Cardiac muscle cell (in vitro differentiated cells and primary cell): ENCODE measurements around the gene SYNE2. TPM values are rescaled to one million over a fixed set of nuclear protein-coding genes. Genes with fewer than 3 reads are reported as not detected.
A peak's percentile ranks its signal among the peaks of the same experiment; 100 is the strongest.

Experiments used
- DNase-seq, 2 donors: peaks; one replicate each; pipeline versions ENCODE4 v3.0.0 to v3.0.0-alpha.2; 2010 to 2017; ENCODE audit warnings: low read depth in 1 of 2, low spot score in 1 of 2
- H3K27ac ChIP-seq: fragments of 200-600 bp; sonication (generic); 2 replicates; pipeline ENCODE4 v1.5.1; 2016
- H3K27me3 ChIP-seq: fragments of 200-600 bp; sonication (generic); 2 replicates; pipeline ENCODE4 v1.6.0; 2016; ENCODE audit warnings: control low read depth
- H3K36me3 ChIP-seq: fragments of 200-600 bp; sonication (generic); 2 replicates; pipeline ENCODE4 v1.5.1; 2016; ENCODE audit warnings: control low read depth
- H3K4me1 ChIP-seq: fragments of 200-600 bp; sonication (generic); 2 replicates; pipeline ENCODE4 v1.8.1; 2017; ENCODE audit warnings: low read depth, mild to moderate bottlenecking, mixed run types
- H3K4me3 ChIP-seq: fragments of 200-600 bp; sonication (generic); 2 replicates; pipeline ENCODE4 v1.5.1; 2016; ENCODE audit warnings: mild to moderate bottlenecking
- H3K9me3 ChIP-seq: fragments of 200-600 bp; sonication (generic); 2 replicates; pipeline ENCODE4 v1.5.1; 2017; ENCODE audit warnings: low read depth, mild to moderate bottlenecking, control low read depth
- CTCF ChIP-seq: IDR thresholded peaks from 2 replicates; pipeline ENCODE4 v1.5.1; 2012; ENCODE audit warnings: low read depth, mild to moderate bottlenecking, low read length
- polyA plus RNA-seq: library from polyadenylated mRNA; unstranded; fragments of >200 nt; fragmentation: Nextera tagmentation; extraction: Ambion mirVana; gene quantifications from 2 replicates; pipeline ENCODE4 v1.2.1, GENCODE V29; 2016
- total RNA-seq: library from RNA; depleted of rRNA; stranded (reverse); fragments of >200 nt; gene quantifications from 2 replicates; pipeline ENCODE4 v1.2.3, GENCODE V29; 2016

SYNE2 gene
- total and polyA plus RNA-seq, 2 experiments from 2014 or later = 36.0 to 95.2 TPM

DNA sequence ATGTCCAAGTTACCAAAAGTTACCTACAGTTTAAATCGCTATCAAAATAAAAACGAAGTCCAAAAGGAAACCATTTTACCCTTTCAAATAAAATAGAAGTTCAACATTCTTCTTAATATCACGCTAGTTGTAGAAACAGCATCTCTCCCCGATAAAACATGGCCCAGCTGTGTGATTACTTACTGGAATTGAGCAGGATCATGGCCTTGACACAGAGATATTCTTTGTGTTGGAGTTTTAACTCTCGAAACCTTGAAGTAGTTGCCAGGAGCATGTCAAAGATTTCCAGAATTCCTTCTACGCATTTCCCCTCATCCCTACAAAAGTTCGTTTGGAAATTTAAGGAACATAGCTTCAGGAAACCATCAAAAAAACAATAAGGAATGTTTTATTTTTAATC is 396.6 kb downstream of the SYNE2 start:
- H3K36me3 ChIP-seq = no peaks in the 10 kb centered on the region
- no peak overlapping the region for H3K27ac ChIP-seq
- peaks cover 6% of the 10 kb centered on the region for H3K4me1 ChIP-seq
- TF ChIP-seq CTCF = no peak
- H3K4me3 ChIP-seq = no peak overlapping the region
- no peaks in the 10 kb centered on the region for H3K9me3 ChIP-seq
- no peaks in the 10 kb centered on the region for H3K27me3 ChIP-seq
- DNase-seq = peak in 1 of 2 donors; percentile 74

GRCh38 chr14:64253672-64254071 is 400.9 kb downstream of the SYNE2 start:
- peak in 1 of 2 donors; percentile 46 for DNase-seq
- Histone ChIP-seq H3K4me3 (no peak overlapping the region), H3K27ac (no peak overlapping the region), H3K4me1 (peaks cover 6% of the 10 kb centered on the region), H3K36me3 (no peaks in the 10 kb centered on the region), H3K9me3 (no peaks in the 10 kb centered on the region), H3K27me3 (no peaks in the 10 kb centered on the region)
- TF ChIP-seq CTCF = no peak

GRCh38 chr14:64255756-64256155 is 403.0 kb downstream of the SYNE2 start:
- no peaks in the 10 kb centered on the region for H3K36me3 ChIP-seq
- H3K4me3 ChIP-seq = no peak overlapping the region
- H3K4me1 ChIP-seq = no peaks in the 10 kb centered on the region
- no peak for TF ChIP-seq CTCF
- no peaks in the 10 kb centered on the region for H3K9me3 ChIP-seq
- H3K27me3 ChIP-seq = no peaks in the 10 kb centered on the region
- H3K27ac ChIP-seq = no peak overlapping the region
- DNase-seq = no peak

DNA sequence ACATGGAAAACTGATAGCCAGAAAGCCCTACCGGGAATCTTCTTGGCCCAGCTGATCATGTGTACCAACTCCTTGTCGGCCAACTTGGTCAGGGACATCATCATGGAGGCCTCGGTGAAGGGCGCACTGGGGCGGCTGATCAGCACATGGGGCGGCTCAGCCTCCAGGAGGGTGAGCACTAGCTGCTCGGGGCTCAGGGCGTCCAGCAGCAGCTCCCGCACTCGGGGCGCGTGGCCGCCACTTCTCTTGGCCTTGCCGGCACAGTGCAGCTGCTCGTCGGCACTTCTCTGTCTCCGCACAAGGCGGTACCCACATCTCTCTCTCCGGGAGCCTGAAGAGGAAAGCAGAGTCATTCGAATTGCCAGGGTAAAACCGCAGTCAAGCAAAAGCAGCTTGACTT is 407.6 kb downstream of the SYNE2 start:
- no peak overlapping the region for H3K4me3 ChIP-seq
- H3K27ac ChIP-seq = no peak overlapping the region
- no peaks in the 10 kb centered on the region for H3K27me3 ChIP-seq

DNA sequence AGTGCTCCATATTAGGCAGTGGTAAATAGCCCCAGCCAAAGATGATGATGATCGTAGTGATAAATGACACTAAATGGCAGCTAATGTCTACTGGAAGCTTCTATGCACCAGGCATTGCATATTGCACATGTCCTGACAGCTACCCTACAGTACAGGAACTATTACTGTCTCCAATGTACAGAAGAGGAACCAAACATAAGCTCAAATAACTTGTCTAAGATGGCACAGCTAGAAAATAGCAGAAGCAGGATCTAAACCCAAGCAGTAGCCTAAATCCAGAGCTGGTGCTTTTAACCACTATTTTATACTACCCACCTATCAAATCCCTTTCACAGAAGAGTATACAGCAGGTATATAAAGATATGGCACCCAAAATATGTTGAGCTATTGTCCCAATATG is 412.4 kb downstream of the SYNE2 start:
- no peak for TF ChIP-seq CTCF
- no peaks in the 10 kb centered on the region for H3K36me3 ChIP-seq
- no peak for DNase-seq
- H3K27ac ChIP-seq = no peak overlapping the region
- no peaks in the 10 kb centered on the region for H3K9me3 ChIP-seq
- no peaks in the 10 kb centered on the region for H3K4me1 ChIP-seq
- H3K4me3 ChIP-seq = no peak overlapping the region
- H3K27me3 ChIP-seq = no peaks in the 10 kb centered on the region

More for the DNA sequence above, 407.6 kb downstream of the SYNE2 start:
- Histone ChIP-seq H3K4me1 (no peaks in the 10 kb centered on the region), H3K36me3 (no peaks in the 10 kb centered on the region), H3K9me3 (no peaks in the 10 kb centered on the region)
- TF ChIP-seq CTCF = no peak
- DNase-seq = no peak

- Histone ChIP-seq H3K27me3 (no peaks in the 10 kb centered on the region), H3K36me3 (no peaks in the 10 kb centered on the region), H3K4me3 (no peak overlapping the region), H3K27ac (no peak overlapping the region), H3K9me3 (no peaks in the 10 kb centered on the region), H3K4me1 (no peaks in the 10 kb centered on the region)
- DNase-seq = peak in 1 of 2 donors; percentile 62
- TF ChIP-seq CTCF = no peak
These were observed 413.4 kb downstream of the SYNE2 start for GRCh38 chr14:64266239-64266638.
